SK-N-MC (cell line): ENCODE measurements around the gene ZNF765.

Experiments
- EZH2 ChIP-seq: fragments of 200-600 bp; sonication (generic); IDR thresholded peaks from one replicate; pipeline ENCODE4 v1.6.1; 2017; ENCODE audit warnings: antibody characterized with exemption
- POLR2AphosphoS5 ChIP-seq: IDR thresholded peaks from 2 replicates; pipeline ENCODE4 v1.6.1; 2012; ENCODE audit warnings: mild to moderate bottlenecking, low read depth, low read length, borderline replicate concordance

DNA sequence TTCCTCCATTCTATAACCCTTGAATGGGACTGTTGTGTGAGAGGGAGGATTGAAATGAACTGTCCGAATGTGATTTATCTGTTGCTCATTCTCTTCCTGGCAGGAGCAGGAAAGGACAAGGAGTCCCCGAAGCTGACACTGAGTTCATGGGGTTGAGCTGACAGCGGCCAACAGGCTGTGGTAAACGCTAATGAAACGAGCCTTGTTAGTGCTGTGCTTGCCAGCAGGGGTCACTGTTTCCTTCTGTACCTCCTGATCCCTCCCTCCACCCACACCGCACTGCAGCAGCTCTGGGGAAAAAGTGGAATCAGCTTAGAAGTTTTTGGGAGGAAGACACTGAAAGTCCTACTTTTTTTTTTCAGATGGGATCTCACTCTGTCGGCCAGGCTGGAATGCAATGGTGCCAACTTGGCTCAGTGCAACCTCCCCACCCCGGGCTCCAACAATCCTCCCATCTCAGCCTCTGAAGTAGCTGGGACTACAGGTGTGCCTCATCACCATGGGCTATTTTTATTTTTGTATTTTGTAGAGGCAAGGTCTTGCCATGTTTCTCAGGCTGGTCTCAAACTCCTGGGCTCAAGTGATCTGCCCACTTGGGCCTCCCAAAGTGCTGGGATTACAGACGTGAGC, 30.1 kb downstream of the ZNF765 start:
- TF ChIP-seq POLR2AphosphoS5 (no peak), EZH2 (no peak)
